HG03139 (cell line): ENCODE results near the gene YBEY.
"Not testable (repeated sequence)": the region's sequence is repeated elsewhere in the genome, so short reads cannot be mapped to it uniquely, and the experiment has no call there.

ENCODE experiments used
- ATAC-seq: cut with Tn5 transposase; IDR thresholded peaks from one replicate; pipeline ENCODE4 v1.9.1; 2021; ENCODE audit not compliant: unreplicated experiment

YBEY gene, protein sequence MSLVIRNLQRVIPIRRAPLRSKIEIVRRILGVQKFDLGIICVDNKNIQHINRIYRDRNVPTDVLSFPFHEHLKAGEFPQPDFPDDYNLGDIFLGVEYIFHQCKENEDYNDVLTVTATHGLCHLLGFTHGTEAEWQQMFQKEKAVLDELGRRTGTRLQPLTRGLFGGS

DNA sequence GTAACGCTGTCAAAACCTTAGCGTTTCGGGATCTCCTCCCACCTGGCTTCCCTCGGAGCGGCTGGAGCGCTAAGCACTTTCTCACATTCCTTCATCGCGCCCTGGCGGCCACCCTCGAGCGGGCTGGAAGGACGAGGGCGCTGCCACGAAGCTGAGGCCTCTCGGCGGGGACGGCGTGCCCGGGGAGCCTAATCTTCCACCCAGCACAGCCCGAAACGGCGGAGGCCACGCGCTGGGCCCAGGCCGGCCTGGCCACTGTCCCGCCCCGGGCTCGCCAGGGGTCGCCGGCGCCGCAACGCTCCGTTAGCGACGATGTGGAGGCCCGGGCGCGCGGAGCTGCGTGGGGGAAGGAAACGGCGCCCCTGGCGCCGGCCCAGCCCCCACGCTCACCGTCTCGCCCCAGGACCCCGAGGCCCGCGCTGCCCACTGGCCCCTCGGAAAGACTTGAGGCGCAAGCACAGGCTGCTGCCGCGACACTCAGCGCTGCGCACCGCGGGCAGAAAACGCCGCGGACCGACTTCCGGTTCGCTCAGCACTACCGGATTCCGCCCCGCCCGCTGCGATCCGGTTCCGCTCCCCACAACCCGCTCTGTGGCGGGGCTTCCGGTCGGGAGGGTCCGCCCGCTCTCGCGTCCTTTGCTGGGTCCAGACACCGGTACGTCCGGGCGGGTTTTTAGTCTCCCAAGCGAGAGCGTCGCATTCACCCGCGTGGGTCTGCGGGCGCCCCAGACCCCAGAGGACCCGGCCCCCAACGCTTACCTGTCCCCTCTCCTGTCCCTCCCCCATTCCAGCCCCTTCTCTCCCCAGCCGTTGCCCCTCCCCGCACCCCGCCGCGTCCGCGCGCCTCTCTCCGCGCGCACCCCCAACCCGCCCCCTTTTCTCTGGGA lies at the start of gene YBEY:
YBEY (plus strand) TSS at position 582 of the 887 bp plus-strand sequence. CDS start 572 bp downstream, outside the sequence.
- ATAC-seq, result peak; percentile 74

DNA sequence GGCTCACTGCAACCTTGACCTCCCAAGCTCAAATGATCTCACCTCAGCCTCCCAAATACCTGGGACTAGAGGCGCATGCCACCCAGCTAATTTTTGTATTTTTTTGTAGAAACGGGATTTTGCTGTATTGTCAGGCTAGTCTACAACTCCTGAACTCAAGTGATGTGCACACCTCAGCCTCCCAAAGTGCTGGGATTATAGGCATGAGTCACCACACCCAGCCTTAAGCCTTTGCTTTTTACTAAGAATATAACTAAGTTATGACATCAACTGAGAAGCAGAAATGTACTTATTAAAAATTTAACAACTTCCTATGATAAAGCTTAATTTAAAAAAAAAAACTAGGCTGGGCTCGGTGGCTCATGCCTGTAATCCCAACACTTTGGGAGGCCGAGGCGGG lies 48.7 kb upstream of the YBEY start:
- ATAC-seq, result no peak

DNA sequence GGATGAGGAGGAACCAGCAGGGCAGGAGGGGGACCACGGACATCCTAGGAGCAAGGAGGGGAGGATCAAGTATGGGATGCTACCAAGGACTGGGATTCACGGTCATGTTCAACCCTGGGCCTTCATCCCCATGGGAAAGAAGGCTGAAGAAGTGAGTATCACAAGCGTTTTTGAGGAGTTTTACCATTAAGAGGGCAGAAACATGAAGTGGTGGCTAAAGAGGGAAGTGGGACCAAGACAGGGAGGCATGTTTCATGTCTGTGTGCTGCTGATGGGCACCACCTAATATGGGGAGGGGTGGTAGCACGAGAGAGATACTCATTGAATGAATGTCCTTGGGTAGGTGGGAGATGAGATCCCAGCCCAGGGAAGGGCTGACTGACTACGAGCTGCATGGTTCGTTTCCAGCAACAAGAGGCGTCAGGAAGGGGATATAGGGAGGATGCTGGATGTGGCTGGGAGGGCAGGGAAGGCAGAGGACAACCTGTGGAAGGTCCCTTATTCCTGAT lies 46.3 kb upstream of the YBEY start:
- ATAC-seq, result no peak

DNA sequence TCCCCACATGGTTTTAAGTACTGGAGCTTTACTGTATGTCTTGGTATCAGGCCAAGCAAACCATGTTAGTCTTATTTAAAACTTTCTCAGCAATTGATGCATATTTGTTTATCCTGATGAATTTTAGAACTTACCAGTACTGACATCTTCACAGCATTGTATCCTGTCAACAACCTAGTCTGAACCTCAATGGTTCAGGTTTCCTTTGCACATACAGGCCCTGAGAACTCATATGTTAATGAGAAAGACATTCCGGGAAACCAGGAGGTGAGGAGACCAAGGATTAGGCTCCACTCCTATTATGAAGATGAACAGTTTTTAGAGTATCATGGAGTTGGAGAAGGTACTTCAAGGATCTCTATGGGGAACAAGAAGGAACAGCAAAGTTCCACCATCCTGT lies 44.6 kb upstream of the YBEY start:
- ATAC-seq, result not testable (repeated sequence)

DNA sequence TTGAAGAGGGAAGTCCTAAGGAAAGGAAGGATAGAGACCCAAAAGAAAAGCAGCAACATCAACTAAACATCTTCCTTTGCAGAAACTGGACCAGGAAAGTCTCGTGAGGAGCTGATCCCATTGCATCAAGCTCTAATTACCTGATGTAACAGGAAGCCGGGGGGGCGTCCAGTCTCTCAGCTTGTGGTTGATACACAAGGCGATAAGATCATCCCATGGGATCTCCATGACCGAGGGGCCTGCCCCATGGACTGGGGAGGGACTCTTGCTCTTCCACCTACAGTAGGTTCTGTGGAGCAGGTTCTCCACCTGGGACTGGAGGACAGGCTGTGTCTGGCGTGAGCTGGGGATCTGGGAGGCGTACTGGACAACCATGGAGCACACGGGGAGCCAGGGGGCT lies 42.8 kb upstream of the YBEY start:
- ATAC-seq, result no peak

DNA sequence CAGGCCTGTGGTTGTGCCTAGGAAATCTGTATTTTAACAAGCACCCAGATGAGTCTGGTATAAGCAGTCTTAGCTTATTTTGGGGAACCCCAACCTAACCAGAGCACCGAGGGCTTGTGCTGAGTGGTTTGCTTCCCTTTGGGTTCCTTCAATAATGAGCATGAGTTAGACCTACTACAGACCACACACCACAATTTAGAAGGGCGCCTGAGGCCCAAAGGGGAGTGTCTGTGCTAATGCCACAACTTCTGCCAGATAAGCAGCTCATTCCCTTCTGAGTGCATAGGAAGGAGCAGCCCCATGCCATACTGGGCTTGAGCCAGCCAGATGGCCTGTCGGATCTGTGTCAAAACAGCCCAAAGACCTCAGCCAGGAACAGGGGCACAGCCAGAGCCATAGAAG lies 42.2 kb upstream of the YBEY start:
- no peak for ATAC-seq

DNA sequence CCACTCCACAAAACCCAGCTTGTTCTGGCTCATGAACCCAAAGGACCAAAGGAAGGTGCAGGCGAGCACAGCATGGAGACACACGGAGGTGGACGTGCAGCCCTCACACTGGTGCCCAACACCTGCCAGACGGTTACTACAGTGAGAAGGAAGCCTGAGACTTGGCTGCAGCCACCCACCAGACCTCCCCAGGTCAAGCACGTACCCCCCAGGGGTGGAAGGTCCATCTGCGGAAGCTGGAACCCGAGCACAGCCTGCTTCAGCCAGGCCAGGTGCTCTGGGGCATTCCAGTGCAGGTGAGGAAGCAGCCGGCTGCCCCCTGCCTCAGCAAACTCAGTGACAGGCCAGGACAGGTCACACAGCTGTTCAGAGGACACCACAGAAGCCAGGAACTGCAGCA lies 41.5 kb upstream of the YBEY start:
- no peak for ATAC-seq

DNA sequence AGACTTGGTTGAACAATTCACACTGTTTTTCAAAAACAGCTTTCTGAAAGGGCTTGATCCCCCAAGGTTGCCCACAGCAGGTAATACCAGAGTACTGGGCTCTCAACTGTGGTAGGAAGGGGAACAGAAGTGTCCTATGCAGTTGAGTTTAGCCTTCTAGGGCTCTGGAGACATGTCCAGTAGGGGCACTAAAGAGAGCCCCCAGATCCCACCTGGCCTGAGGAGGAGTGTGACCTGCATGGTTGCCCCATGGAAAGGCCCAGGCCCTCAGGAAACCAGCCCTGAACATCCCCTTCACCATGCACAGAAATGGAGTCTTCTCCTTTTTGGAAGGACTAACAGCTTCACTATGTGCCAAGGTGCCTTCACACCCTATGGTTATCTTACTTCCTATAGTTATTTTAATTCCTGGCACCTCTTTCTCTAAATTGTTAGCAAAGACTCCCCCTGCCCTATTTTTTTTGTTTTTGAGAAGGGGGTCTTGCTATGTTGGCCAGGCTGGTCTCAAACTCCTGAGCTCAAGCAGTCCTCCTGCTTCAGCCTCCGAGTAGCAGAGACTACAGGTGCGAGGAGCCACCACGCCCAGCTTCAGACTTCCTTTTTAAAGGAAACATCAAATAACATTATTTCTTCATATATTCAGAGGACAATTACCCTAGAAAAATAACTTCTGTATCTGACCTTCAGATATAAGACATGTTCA lies 40.8 kb upstream of the YBEY start:
- no peak for ATAC-seq

DNA sequence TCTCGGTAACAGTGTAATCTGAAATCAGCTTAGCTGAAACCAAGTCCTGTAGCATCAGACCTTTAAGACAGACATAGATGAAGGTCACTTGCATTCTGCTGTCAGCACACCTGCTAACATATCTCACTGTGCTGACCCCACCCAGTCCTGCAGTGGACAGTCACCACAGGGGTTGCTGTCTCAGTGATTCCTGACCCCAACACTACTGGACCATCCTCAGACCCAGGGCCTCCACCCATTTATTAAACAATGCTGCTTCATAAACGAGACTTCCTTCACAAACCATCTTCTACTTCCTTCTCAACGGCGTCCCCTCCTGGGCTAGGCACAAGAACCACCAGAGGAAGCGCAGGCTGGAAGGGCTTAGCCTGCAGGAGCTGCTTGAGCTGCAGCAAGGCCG lies 39.8 kb upstream of the YBEY start:
- ATAC-seq, result no peak

DNA sequence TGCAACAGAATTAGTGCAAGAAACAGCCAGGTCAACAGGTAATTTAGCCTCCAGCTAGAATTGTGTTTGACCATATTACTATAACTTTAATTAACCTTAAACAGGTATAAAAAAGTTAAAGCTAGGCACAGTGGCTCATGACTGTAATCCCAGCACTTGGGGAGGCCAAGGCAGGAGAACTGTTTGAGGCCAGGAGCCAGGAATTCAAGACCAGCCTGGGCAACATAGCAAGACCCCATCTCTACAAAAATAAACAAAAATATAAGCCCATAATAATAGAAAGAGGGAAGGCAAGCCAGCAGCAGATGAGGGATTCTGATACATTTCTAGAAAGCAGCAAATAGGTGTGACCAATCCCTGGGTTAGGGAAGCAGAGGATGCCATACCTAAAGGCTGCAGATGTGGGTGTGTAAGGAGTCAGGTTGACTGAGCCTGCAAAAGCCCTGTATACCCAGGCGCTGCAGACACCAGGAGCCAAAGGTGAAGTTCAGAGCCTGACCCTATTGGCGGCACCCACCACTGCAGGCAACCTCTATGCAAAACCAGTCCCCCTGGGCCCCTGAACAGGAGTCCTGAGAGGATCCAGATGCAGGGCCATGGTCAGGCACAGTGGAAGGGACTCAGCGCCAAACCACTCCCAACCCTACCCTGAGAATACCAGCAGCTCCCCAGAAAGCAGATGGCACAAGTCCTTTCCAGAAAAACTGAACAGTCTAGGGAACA lies 38.3 kb upstream of the YBEY start:
- no peak for ATAC-seq

DNA sequence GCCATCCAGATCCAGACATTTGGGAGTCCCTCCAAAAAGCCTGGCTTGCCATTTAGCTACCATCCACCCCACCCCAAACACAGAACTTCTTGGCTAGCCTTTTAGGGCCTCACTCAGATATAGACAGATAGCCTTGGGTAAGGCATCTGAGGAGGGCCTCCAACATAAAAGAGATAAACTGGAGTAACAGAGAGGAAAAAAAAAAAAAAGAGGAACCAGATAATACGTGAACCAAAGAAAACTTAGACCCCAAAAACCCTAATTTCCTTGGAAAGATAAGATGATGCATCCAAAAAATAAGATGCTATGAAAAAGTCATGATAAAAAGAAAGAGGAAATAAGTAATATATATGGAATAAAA lies 37.7 kb upstream of the YBEY start:
- no peak for ATAC-seq

DNA sequence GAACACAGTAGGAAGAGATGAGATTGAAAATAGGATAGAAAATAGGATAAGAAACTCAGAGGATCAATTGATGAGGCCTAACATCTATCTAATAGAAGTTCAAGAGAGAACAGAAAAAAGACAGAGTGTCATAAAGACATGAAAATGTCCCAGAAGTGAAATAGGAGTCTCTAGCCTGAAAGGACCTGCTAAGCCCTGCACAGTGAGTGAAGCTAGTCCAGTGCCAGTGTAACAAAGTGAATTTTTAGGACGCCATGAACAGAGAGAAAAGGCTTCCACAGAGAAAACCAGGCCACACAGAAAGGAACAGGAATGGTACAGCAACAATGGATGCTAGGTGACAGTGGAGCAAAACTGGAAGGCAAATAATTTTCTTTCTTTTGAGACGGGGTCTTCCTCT lies 37.3 kb upstream of the YBEY start:
- ATAC-seq, result no peak

DNA sequence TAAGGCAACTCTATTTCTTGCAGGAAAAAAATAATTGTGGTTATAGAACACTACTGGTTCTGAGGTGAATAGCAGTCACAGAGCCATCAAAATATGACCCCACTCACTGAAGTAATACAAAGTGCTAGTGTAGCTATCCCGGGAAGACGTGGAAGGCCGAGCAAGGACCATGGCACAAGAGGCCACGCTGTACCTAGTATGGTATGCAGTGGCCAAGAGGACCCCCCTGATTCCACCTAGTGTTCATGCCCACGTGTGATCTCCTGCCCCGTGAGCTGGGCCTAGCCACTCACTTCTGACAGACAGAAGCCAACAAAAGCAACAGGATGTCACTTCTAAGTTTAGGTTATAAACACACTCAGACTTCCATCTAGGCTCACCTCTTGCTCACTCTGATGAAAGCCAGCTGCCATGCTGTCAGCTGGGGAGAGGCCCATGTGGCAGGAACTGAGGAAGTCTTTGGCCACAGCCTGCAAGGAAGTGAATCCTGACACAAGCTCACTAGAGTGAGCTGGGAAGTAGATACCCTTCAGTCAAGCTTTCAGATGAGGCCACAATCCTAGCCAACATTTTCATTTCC lies 35.9 kb upstream of the YBEY start:
- ATAC-seq, result no peak

DNA sequence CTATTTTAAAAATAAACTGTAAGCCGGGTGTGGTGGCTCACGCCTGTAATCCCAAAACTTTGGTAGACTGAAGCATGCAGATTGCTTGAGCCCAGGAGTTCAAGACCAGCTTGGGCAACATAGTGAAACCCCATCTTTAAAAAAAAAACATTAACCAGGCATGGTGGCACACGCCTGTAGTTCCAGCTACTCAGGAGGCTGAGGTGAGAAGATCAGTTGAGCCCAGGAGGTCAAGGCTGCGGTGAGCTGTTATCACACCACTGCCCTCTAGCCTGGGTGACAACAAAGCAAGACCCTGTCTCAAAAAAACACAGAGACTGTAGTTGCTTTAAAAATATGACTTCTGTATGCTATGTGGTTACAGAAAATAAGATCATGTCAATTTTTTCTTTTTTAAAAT lies 33.3 kb upstream of the YBEY start:
- ATAC-seq, result no peak

DNA sequence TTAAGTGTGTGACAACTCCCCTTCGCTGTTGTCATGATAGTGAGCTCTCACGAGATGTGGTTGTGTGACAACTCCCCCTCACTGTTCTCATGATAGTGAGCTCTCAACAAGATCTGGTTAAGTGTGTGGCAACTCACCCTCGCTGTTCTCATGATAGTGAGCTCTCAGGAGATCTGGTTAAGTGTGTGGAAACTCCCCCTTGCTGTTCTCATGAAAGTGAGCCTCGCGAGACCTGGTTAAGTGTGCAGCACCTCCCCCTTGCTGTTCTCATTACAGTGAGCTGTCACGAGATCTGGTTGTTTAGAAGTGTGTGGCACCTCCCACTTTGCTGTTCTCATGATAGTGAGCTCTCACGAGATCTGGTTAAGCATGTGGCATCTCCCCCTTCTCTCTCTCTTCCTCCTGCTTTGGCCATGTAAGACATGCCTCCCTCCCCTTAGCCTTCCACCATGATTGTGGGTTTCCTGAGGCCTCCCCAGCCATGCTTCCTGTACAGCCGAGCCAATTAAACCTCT lies 32.5 kb upstream of the YBEY start:
- no peak for ATAC-seq

DNA sequence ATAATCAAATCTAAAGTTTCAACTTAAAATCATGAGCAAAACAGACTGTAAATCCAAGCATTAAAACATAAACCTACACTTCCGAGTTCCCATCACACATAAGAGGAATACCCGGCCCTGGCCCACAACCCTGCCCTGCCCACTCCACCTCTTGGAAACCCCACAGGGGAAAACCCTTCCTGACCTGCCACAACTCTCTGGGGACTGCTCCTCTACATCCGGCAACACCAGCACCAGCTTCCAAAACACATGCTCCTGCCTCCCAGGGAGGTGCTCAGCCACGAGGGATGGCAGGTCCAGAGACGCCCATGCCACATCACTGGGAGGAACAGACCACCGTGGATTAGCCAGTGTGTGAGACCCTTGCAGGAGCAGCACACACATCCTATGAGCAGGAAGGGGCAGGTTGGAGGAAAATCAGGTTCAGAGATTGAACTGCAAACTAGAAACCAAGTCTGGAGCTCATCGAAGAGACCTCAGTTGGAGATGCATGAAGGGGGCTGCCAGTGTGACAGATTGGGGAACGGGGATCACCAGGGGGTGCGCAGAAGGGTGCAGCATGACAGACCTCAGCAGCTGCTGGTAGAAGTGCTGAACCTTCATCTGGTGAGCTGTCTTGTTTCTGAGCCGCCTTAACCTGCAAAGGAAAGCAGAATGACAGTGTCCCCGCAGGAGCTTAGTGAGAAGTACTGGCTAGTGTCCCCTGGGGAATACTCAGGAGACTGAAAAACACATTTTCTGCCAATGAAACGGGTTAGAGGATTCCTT lies 31.8 kb upstream of the YBEY start:
- ATAC-seq, result no peak

DNA sequence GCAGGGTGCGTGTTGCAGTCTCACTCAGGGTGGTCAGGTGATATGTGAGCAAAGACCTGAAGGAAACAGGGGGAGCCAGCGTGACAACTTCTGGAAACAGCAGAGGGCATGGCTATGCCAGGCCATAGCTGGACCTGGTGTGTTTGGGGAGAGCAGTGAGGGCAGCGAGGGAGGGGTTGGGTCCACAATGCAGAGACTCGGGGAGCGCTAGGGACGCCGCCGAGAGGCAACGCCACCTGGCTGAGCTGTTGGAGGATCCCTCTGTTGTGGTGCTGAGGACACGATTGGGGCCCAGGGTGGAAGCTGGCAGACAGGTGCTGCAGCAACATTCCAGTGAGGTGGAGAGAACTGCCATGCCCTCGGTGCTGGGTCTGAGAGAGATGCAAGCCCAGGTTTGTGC lies 31.0 kb upstream of the YBEY start:
- no peak for ATAC-seq

DNA sequence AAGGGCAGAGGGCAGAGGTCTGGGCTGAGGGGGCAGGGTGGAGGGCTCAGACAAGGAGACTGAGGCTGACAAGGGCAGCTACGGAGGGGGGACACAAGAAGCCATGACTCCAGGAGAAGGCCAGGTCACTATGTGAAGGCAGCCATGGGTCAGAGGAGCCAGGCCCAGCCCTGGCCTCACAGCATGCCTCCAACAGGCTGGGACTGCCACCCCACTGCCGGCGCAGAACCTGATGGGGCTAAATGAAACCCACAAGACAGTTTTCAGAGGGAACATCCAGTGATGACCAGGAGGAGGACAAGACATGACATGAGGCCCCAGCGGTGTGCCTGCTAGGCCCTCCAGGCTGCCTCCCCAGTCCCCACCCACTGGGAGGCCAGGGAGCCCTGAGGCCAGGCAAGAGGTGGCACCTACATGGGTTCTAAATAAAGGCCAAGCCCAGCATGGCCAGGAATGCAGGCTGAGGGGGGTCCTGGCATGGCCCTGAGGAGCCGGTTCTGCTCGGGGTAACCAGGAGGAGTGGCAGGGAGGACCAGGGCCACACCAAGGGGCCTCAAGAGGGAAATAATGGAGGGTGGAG lies 30.3 kb upstream of the YBEY start:
- no peak for ATAC-seq

DNA sequence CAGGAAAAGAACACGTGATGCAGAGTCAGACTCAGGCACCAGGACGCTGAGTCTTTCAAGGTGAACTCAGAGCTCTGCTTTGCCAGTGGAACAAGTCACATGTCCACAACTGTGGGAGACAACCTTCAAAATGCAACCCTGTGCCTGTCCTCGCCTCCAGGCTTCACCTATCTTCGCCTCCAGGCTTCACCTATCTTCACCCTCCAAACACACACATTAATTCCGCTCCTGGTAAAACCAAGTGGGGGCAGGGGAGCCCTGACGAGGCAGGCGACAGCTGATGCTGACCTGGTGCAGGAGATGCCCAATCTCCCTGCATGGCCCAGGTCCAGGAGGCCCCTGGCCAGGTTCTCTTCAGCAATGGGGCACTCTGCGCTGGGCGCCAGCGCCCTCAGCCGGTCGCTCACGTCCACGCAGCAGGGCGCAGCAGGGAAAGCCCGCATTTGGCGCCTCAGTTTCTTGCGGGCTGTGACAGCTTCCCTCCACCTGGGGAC lies 29.6 kb upstream of the YBEY start:
- no peak for ATAC-seq
